ENCODE measurements around the gene ABR. TPM values are rescaled to one million over a fixed set of nuclear protein-coding genes. Genes with fewer than 3 reads are reported as not detected.
A peak's percentile ranks its signal among the peaks of the same experiment; 100 is the strongest.

The ABR gene
- total and polyA plus RNA-seq, 2 of the 13 experiments (the other 11 are each of a cell fraction or from before 2014, with no cell fraction given): 12.4 to 40.4 TPM

DNA sequence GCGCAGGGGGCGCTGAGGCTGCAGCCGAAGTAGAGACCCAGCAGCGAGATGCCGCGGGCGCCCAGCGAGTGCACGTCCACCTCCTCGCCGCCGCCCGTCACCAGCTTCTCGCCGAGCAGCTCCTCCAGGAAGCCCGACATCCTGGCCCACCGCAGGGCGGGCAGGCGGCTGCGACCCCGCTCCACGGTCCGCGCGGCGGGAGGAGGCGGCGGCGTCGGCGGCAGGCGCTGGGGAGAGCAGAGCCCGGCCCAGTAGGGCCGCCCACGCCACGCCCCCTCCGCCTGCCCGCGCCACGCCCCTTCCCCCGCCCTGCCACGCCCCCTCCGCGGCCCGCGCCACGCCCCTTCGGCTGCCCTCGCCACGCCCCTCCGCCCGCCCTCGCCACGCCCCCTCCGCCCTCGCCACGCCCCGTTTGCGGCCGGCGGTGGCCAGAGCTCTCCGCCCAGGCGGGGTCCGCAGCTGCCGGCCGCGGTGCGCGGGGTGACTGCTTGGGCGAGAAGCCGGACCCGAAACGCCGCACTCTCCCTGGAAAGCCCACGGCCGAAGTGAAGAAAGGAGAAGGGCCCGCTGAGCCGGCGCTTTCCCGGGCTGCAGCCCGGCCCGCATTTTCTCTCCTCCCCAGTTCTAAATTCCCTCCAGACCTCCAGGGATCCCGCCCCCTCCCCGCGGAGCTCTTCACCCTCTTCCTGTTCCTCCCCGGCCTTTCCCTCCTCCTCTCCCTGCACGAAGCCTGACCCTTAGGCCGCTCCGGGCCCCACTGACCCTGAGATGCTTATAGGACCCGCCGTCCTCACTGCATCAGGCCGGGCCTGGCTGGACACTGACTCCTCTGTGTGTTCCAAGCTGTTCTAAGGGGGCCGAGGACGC is 200.0 kb downstream of the ABR start, which contains the start of gene NXN (continued):
- TF ChIP-seq, protein P1, sequence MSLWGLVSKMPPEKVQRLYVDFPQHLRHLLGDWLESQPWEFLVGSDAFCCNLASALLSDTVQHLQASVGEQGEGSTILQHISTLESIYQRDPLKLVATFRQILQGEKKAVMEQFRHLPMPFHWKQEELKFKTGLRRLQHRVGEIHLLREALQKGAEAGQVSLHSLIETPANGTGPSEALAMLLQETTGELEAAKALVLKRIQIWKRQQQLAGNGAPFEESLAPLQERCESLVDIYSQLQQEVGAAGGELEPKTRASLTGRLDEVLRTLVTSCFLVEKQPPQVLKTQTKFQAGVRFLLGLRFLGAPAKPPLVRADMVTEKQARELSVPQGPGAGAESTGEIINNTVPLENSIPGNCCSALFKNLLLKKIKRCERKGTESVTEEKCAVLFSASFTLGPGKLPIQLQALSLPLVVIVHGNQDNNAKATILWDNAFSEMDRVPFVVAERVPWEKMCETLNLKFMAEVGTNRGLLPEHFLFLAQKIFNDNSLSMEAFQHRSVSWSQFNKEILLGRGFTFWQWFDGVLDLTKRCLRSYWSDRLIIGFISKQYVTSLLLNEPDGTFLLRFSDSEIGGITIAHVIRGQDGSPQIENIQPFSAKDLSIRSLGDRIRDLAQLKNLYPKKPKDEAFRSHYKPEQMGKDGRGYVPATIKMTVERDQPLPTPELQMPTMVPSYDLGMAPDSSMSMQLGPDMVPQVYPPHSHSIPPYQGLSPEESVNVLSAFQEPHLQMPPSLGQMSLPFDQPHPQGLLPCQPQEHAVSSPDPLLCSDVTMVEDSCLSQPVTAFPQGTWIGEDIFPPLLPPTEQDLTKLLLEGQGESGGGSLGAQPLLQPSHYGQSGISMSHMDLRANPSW (CRISPR knock-in tag; IDR thresholded peaks at IDR 0.05; ENCODE audit: borderline replicate concordance): no peak
- TF ChIP-seq RAD21 (CRISPR knock-in tag; IDR thresholded peaks at IDR 0.05): peak; percentile 75
- peak; percentile 48; the same call in 1 of the 2 replicates for TF ChIP-seq NFKB2 (CRISPR knock-in tag; IDR thresholded peaks at IDR 0.05; ENCODE audit: borderline replicate concordance)
- 0 out of 2 replicates have a peak, but pooled peaks have one; percentile 26 for TF ChIP-seq ZNF607 (CRISPR knock-in tag; IDR thresholded peaks at IDR 0.05; ENCODE audit: borderline replicate concordance)
- 0 out of 2 replicates have a peak, but pooled peaks have one; percentile 23 for TF ChIP-seq ZNF431 (CRISPR knock-in tag; IDR thresholded peaks at IDR 0.05; ENCODE audit: borderline replicate concordance, low read depth)
- TF ChIP-seq PRDM15 (CRISPR knock-in tag; IDR thresholded peaks at IDR 0.05): no peak
- TF ChIP-seq MAZ (IDR thresholded peaks at IDR 0.05; ENCODE audit: borderline replicate concordance, low read depth, low read length): no peak
- TF ChIP-seq MAZ (CRISPR knock-in tag; IDR thresholded peaks at IDR 0.05; ENCODE audit: low read depth): peak; percentile 57; the same call in 1 of the 2 replicates
- TF ChIP-seq SNAPC2 (CRISPR knock-in tag; IDR thresholded peaks at IDR 0.05): no peak
- no peak for TF ChIP-seq ZBTB21 (CRISPR knock-in tag; IDR thresholded peaks at IDR 0.05)
- no peak for TF ChIP-seq ZZZ3 (CRISPR knock-in tag; IDR thresholded peaks at IDR 0.05; ENCODE audit: borderline replicate concordance)
- peak; percentile 1; the same call in 1 of the 2 replicates for TF ChIP-seq PHF20 (CRISPR knock-in tag; IDR thresholded peaks at IDR 0.05)
- TF ChIP-seq RBM39 (IDR thresholded peaks at IDR 0.05; ENCODE audit: low read depth, low read length, poor library complexity, severe bottlenecking): peak; percentile 58
- TF ChIP-seq RBM22 (optimal IDR thresholded peaks at IDR 0.05; ENCODE audit: low read length): no peak
- 0 out of 2 replicates have a peak, but pooled peaks have one; percentile 11 for TF ChIP-seq ZNF782 (CRISPR knock-in tag; IDR thresholded peaks at IDR 0.05; ENCODE audit: borderline replicate concordance)
- TF ChIP-seq SAP130 (CRISPR knock-in tag; IDR thresholded peaks at IDR 0.05; ENCODE audit: low read depth): peak; percentile 50
- no peak for TF ChIP-seq ATM (IDR thresholded peaks at IDR 0.05; ENCODE audit: borderline replicate concordance)
- peak; percentile 72 for TF ChIP-seq RBFOX2 (IDR thresholded peaks at IDR 0.05; ENCODE audit: low read depth, low read length)
- TF ChIP-seq ZNF484 (CRISPR knock-in tag; IDR thresholded peaks at IDR 0.05; ENCODE audit: borderline replicate concordance, low read depth): no peak
- TF ChIP-seq SOX6 (IDR thresholded peaks at IDR 0.05): no peak
- peak; percentile 36 for TF ChIP-seq SOX6 (CRISPR knock-in tag; IDR thresholded peaks at IDR 0.05)
- TF ChIP-seq SP1 (IDR thresholded peaks at IDR 0.05): no peak
- peak; percentile 56 for TF ChIP-seq SP1 (CRISPR knock-in tag; IDR thresholded peaks at IDR 0.05)
- 0 out of 2 replicates have a peak, but pooled peaks have one; percentile 63 for TF ChIP-seq ZNF468 (CRISPR knock-in tag; IDR thresholded peaks at IDR 0.05)
- TF ChIP-seq DNMT3B (CRISPR knock-in tag; conservative IDR thresholded peaks at IDR 0.05): no peak
